OCI-LY3 (cell line): ENCODE data around the gene SPG7.

Source experiments
- H2AFZ ChIP-seq: fragments of 200-600, 300-600 bp; shearing (Covaris generic); 2 replicates; pipeline ENCODE4 v1.6.0; 2014; ENCODE audit warnings: antibody characterized with exemption, low read depth, low read length
- H3K27ac ChIP-seq: fragments of 200-600, 300-600 bp; sonication (generic); 2 replicates; pipeline ENCODE4 v1.5.1; 2014; ENCODE audit warnings: mild to moderate bottlenecking, low read length, moderate library complexity, mixed read lengths
- H3K27me3 ChIP-seq: fragments of 200-600, 300-600 bp; sonication (generic); 2 replicates; pipeline ENCODE4 v1.6.1; 2014; ENCODE audit warnings: low read depth, low read length, mixed read lengths
- H3K36me3 ChIP-seq: fragments of 200-600, 300-600 bp; sonication (generic); replicated peaks from 2 replicates; pipeline ENCODE3; 2014; ENCODE audit warnings: low read depth, low read length, mixed read lengths
- H3K4me1 ChIP-seq: fragments of 300-600, 200-600 bp; sonication (generic); 2 replicates; pipeline ENCODE4 v1.6.1; 2014; ENCODE audit warnings: low read length, mixed read lengths
- H3K4me2 ChIP-seq: fragments of 200-600, 300-600 bp; sonication (generic); 2 replicates; pipeline ENCODE4 v1.6.1; 2014; ENCODE audit warnings: low read length, mixed read lengths
- H3K4me3 ChIP-seq: fragments of 300-600, 200-600 bp; sonication (generic); 2 replicates; pipeline ENCODE4 v1.5.1; 2014; ENCODE audit warnings: antibody characterized with exemption, mild to moderate bottlenecking, low read length, moderate library complexity
- H3K79me2 ChIP-seq: fragments of 300-600, 200-600 bp; shearing (Covaris generic); 2 replicates; pipeline ENCODE4 v1.6.1; 2014; ENCODE audit warnings: mild to moderate bottlenecking, low read length, mixed read lengths
- H3K9ac ChIP-seq: fragments of 300-600, 200-600 bp; shearing (Covaris generic); 2 replicates; pipeline ENCODE4 v1.6.0; 2014; ENCODE audit warnings: mild to moderate bottlenecking, low read length, moderate library complexity
- H3K9me3 ChIP-seq: fragments of 200-600, 300-600 bp; shearing (Covaris generic); 2 replicates; pipeline ENCODE4 v1.6.1; 2014; ENCODE audit warnings: low read length, mixed read lengths; ENCODE audit not compliant: insufficient read depth
- H4K20me1 ChIP-seq: fragments of 200-600, 300-600 bp; sonication (generic); 2 replicates; pipeline ENCODE4 v1.6.1; 2016; ENCODE audit warnings: low read length, mixed read lengths; ENCODE audit not compliant: insufficient read depth
- CTCF ChIP-seq: fragments of 200-600, 300-600 bp; sonication (generic); IDR thresholded peaks from 2 replicates; pipeline ENCODE4 v1.5.1; 2014; ENCODE audit warnings: antibody characterized with exemption, low read length, low read depth
- EZH2phosphoT487 ChIP-seq: fragments of 200-600 bp; shearing (Covaris generic); IDR thresholded peaks from 2 replicates; pipeline ENCODE4 v1.6.1; 2018; ENCODE audit warnings: antibody characterized with exemption, mixed run types, low read depth

The SPG7 gene

GRCh38 chr16:89583197-89583894 is 75.1 kb downstream of the SPG7 start:
- Histone ChIP-seq H3K36me3 (peaks cover 22% of the 10 kb centered on the region), H3K4me3 (no peak overlapping the region), H4K20me1 (no peaks in the 10 kb centered on the region), H3K9ac (no peak overlapping the region), H3K4me2 (no peak overlapping the region), H3K27ac (no peak overlapping the region), H3K4me1 (no peaks in the 10 kb centered on the region), H3K79me2 (no peaks in the 10 kb centered on the region), H3K27me3 (no peaks in the 10 kb centered on the region), H3K9me3 (no peaks in the 10 kb centered on the region), H2AFZ (no peak overlapping the region)
- TF ChIP-seq EZH2phosphoT487 (no peak), CTCF (no peak)

DNA sequence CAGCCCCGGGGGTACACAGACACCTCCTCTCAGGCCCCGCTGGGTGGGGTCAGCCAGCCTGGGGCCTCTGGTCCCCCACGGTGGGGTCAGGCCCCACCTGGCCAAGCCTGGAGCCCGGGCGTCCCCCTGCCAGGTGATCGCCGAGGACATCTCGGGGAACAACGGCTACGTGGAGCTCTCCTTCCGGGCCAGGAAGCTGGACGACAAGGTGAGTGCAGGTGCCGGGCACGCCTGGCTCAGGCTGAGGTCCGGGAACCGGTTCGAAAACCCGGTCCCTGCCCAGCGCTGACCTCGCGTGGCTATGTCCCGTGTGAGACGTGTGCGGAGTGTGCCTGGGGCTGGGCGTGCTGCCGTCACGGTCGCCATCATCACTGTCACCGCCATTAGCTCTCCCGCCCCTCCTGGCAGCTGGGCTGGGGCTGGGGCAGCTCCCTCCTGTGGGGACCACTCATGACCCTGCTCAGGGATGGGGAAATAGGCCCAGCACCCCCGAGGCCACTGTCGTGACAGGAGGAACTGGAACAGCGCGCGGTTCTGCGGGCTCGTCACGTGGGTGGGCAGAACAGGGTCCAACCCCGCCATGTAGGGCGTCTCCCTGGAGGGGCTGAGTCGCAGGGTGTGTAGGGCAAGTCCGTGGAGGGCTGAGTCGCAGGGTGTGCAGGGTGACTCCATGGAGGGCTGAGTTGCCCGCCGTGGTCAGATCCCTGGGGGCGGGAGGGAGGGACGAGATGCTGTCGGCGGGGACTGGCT is 75.9 kb downstream of the SPG7 start:
- Histone ChIP-seq H3K4me1 (no peaks in the 10 kb centered on the region), H4K20me1 (no peaks in the 10 kb centered on the region), H2AFZ (no peak overlapping the region), H3K36me3 (peaks cover 22% of the 10 kb centered on the region), H3K9me3 (no peaks in the 10 kb centered on the region), H3K4me2 (no peak overlapping the region), H3K27ac (no peak overlapping the region), H3K79me2 (no peaks in the 10 kb centered on the region), H3K9ac (no peak overlapping the region), H3K4me3 (no peak overlapping the region), H3K27me3 (no peaks in the 10 kb centered on the region)
- no peak for TF ChIP-seq EZH2phosphoT487
- no peak for TF ChIP-seq CTCF

DNA sequence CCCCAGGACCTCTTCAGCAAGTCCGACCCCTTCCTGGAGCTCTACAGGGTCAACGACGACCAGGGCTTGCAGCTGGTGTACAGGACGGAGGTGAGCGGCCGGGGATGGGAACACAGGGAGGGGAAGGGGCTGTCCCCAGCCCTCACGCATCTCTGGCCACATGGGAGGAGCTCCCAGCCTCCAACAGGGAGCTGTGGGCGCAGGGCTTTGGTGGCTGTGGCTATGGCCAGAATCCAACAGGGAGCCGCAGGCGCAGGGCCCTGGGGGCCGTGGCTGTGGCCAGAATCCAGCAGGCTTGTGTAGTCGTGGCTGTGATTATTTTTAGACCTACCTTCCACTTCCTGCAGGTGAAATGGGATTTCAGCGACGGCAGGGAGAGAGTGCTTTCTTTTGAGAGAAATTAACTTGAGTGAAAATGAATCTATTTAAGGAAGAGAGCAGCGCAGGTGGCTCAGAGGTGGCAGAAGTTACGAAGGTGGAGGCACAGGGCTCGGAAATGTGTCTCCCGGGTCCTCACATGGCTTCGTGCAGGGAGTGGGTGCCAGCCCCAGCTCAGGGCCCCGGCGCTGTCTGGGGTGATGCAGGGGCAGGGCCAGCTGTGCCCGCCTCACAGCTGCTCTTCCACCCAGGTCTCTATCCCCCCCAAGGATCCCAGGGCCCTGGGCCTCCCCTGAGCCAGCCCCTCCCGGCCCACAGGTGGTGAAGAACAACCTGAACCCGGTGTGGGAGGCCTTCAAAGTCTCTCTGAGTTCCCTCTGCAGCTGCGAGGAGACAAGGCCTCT is 76.8 kb downstream of the SPG7 start:
- Histone ChIP-seq H4K20me1 (no peaks in the 10 kb centered on the region), H3K4me1 (no peaks in the 10 kb centered on the region), H3K4me3 (no peak overlapping the region), H3K27me3 (no peaks in the 10 kb centered on the region), H3K4me2 (no peak overlapping the region), H3K36me3 (peaks cover 17% of the 10 kb centered on the region), H2AFZ (no peak overlapping the region), H3K9me3 (no peaks in the 10 kb centered on the region), H3K9ac (no peak overlapping the region), H3K79me2 (no peaks in the 10 kb centered on the region), H3K27ac (no peak overlapping the region)
- TF ChIP-seq CTCF, result no peak
- TF ChIP-seq EZH2phosphoT487, result no peak

DNA sequence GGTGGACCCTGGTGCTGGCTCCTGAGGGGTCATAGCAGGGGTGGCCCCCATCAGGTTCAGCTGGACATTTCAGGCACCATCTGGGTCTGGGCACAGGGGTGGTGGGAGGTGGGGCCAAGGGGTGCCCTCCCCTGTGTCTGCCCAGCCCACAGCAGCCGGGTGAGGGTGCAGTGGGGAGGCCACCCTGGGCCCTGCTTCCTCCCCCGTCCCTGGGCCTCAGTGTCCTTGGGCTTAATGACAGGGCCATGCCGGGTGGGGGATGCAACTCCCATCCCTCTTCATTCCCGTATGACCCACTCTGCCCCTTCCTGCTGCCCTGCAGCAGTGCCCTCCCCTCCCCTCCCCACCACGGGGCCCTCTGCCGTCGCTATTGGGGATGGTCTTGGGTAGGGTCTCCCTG is 78.0 kb downstream of the SPG7 start:
- no peaks in the 10 kb centered on the region for H3K27me3 ChIP-seq
- H3K36me3 ChIP-seq, result peaks cover 17% of the 10 kb centered on the region
- no peak for TF ChIP-seq EZH2phosphoT487
- TF ChIP-seq CTCF, result no peak
- no peaks in the 10 kb centered on the region for H3K79me2 ChIP-seq
- no peak overlapping the region for H3K27ac ChIP-seq
- no peak overlapping the region for H2AFZ ChIP-seq
- no peak overlapping the region for H3K9ac ChIP-seq
- no peak overlapping the region for H3K4me3 ChIP-seq
- no peaks in the 10 kb centered on the region for H3K9me3 ChIP-seq
- H4K20me1 ChIP-seq, result no peaks in the 10 kb centered on the region
- H3K4me1 ChIP-seq, result no peaks in the 10 kb centered on the region
- H3K4me2 ChIP-seq, result no peak overlapping the region
